ENCODE results near the gene MNS1. TPM values are rescaled to one million over a fixed set of nuclear protein-coding genes. Genes with fewer than 3 reads are reported as not detected.

The MNS1 gene
- total RNA-seq, 1 experiment from 2014 or later: 4.3 TPM

DNA sequence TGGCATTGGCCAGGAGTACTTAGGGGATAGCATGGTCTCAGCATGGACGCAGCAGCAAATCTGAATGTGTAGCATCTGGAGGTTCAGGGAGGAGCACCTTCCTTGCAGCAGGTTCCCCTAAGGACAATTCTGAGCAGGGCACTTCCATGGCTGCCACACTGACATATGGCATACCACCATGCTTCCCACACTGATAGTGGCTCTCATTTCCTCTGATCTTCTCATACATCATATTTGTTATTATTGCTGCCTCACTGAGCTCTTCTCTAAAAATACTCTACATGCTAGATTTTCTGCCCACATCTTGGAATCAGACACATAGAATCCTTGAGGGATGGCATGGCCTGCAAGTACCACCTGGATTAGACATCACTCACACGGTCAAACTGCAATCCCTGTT is 7.3 kb upstream of the MNS1 start:
- TF ChIP-seq CTCF (conservative IDR thresholded peaks at IDR 0.05; ENCODE audit: low read depth, low read length) (no peak), EZH2 (IDR thresholded peaks at IDR 0.05; ENCODE audit: low read length, unreplicated experiment) (no peak), EZH2phosphoT487 (IDR thresholded peaks at IDR 0.05; ENCODE audit: borderline replicate concordance, low read length) (no peak)
- Histone ChIP-seq H3K9ac (ENCODE audit: low read length) (no peak overlapping the region), H3K4me2 (ENCODE audit: low read length) (no peak overlapping the region), H3K4me1 (ENCODE audit: insufficient read depth, low read length) (no peaks in the 10 kb centered on the region), H3K27me3 (ENCODE audit: low read length) (0 out of 2 replicates have a peak, but pooled peaks cover 4% of the 10 kb centered on the region), H4K20me1 (ENCODE audit: low read length) (no peaks in the 10 kb centered on the region), H3K79me2 (ENCODE audit: low read length) (no peaks in the 10 kb centered on the region), H3K36me3 (ENCODE audit: low read depth, low read length) (no peaks in the 10 kb centered on the region), H3K9me2 (replicated peaks; ENCODE audit: low read length) (no peaks in the 10 kb centered on the region), H3F3A (ENCODE audit: low read length, unreplicated experiment) (no peaks in the 10 kb centered on the region), H3K27ac (ENCODE audit: low read length) (no peak overlapping the region), H2AFZ (ENCODE audit: low read length) (no peak overlapping the region), H3K4me3 (ENCODE audit: low read length) (no peak overlapping the region), H3K9me3 (ENCODE audit: low read length) (no peaks in the 10 kb centered on the region)
- no TSS peak for BruUV-seq (replicated peaks)
- intact Hi-C loops (cut with micrococcal nuclease): no loop called here
- ATAC-seq: no peak
- no peak for DNase-seq
- ChIA-PET CTCF (no interaction called here), POLR2A (ENCODE audit: unreplicated experiment) (no interaction called here)

DNA sequence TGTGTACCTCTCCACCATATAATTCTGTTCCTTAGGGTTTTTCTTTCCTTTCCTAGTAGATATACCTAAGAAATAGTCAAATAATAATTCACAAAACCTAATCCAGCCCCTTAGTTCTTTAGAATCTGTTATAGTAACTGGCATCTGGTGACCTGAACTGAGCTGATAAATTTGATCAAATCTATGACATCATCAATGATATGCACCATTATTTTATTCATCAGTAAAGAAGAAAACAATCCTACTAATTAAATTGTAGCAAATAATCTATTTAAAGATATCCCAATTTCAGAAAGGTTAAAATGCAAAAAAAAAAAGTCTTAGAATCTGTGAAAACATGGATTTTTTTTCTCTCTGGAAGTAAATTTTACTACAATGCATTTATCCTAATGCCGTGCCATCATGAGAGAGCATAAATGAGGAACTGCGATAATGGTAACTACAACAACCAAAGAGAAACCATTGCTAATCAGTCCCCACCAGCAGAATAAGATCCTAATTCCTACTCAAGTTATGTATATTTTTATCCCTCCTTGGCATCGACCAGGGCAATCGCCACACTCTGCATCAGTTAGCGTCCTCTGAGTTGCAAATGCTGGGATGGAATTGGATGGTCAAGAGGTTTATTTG is 6.6 kb upstream of the MNS1 start:
- no peaks in the 10 kb centered on the region for H3K9me3 ChIP-seq (ENCODE audit: low read length)
- H3K4me1 ChIP-seq (ENCODE audit: insufficient read depth, low read length): no peaks in the 10 kb centered on the region
- no peaks in the 10 kb centered on the region for H3K79me2 ChIP-seq (ENCODE audit: low read length)
- H3K4me3 ChIP-seq (ENCODE audit: low read length): no peak overlapping the region
- ChIA-PET POLR2A (ENCODE audit: unreplicated experiment) (no interaction called here), CTCF (no interaction called here)
- no peak for ATAC-seq
- no peak for DNase-seq
- no peak for TF ChIP-seq EZH2phosphoT487 (IDR thresholded peaks at IDR 0.05; ENCODE audit: borderline replicate concordance, low read length)
- TF ChIP-seq EZH2 (IDR thresholded peaks at IDR 0.05; ENCODE audit: low read length, unreplicated experiment): no peak
- no peak for TF ChIP-seq CTCF (conservative IDR thresholded peaks at IDR 0.05; ENCODE audit: low read depth, low read length)
- no peak overlapping the region for H3K27ac ChIP-seq (ENCODE audit: low read length)
- intact Hi-C loops (cut with micrococcal nuclease): no loop called here
- H3K9ac ChIP-seq (ENCODE audit: low read length): no peak overlapping the region
- no TSS peak for BruUV-seq (replicated peaks)
- H3K9me2 ChIP-seq (replicated peaks; ENCODE audit: low read length): no peaks in the 10 kb centered on the region
- H3K27me3 ChIP-seq (ENCODE audit: low read length): 0 out of 2 replicates have a peak, but pooled peaks cover 4% of the 10 kb centered on the region
- no peaks in the 10 kb centered on the region for H3K36me3 ChIP-seq (ENCODE audit: low read depth, low read length)
- no peaks in the 10 kb centered on the region for H4K20me1 ChIP-seq (ENCODE audit: low read length)
- H3K4me2 ChIP-seq (ENCODE audit: low read length): no peak overlapping the region
- no peak overlapping the region for H2AFZ ChIP-seq (ENCODE audit: low read length)
- H3F3A ChIP-seq (ENCODE audit: low read length, unreplicated experiment): no peaks in the 10 kb centered on the region

DNA sequence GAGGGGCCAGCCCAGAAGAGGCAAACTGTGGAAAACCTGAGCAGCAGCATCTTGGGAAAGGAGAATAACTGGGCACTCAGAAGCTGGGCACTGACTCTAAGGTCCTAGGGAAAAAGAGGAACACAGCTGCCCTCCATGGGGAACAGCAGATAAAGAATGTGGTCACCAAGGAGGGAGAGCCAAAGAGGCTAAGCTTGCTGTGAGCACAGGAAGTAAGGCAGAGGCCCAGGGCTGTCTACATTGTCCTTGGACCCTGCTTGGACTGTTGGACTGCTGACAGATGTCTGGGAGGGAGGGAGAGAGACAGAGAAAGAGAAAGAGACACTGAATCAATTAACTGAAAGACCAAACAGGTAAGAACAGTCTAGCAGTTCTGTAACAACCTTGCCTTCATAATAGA is 4.5 kb upstream of the MNS1 start:
- no peaks in the 10 kb centered on the region for H4K20me1 ChIP-seq (ENCODE audit: low read length)
- no peak overlapping the region for H3K4me2 ChIP-seq (ENCODE audit: low read length)
- intact Hi-C loops (cut with micrococcal nuclease): no loop called here
- H3K9me3 ChIP-seq (ENCODE audit: low read length): no peaks in the 10 kb centered on the region
- ATAC-seq: no peak
- no peaks in the 10 kb centered on the region for H3F3A ChIP-seq (ENCODE audit: low read length, unreplicated experiment)
- H3K9me2 ChIP-seq (replicated peaks; ENCODE audit: low read length): no peaks in the 10 kb centered on the region
- ChIA-PET POLR2A (ENCODE audit: unreplicated experiment) (no interaction called here), CTCF (no interaction called here)
- no peak overlapping the region for H3K4me3 ChIP-seq (ENCODE audit: low read length)
- H3K36me3 ChIP-seq (ENCODE audit: low read depth, low read length): no peaks in the 10 kb centered on the region
- no peak overlapping the region for H2AFZ ChIP-seq (ENCODE audit: low read length)
- H3K4me1 ChIP-seq (ENCODE audit: insufficient read depth, low read length): 0 out of 2 replicates have a peak, but pooled peaks cover 5% of the 10 kb centered on the region
- no peak for DNase-seq
- 0 out of 2 replicates have a peak, but pooled peaks cover 4% of the 10 kb centered on the region for H3K27me3 ChIP-seq (ENCODE audit: low read length)
- no peaks in the 10 kb centered on the region for H3K79me2 ChIP-seq (ENCODE audit: low read length)
- TF ChIP-seq EZH2 (IDR thresholded peaks at IDR 0.05; ENCODE audit: low read length, unreplicated experiment): no peak
- no peak for TF ChIP-seq CTCF (conservative IDR thresholded peaks at IDR 0.05; ENCODE audit: low read depth, low read length)
- TF ChIP-seq EZH2phosphoT487 (IDR thresholded peaks at IDR 0.05; ENCODE audit: borderline replicate concordance, low read length): no peak
- BruUV-seq (replicated peaks): no TSS peak
- H3K9ac ChIP-seq (ENCODE audit: low read length): no peak overlapping the region
- no peak overlapping the region for H3K27ac ChIP-seq (ENCODE audit: low read length)

Data from PC-3 (cell line).